Left lung (tissue), 10 donors: ENCODE data around the gene ACTN1. TPM values are rescaled to one million over a fixed set of nuclear protein-coding genes. Genes with fewer than 3 reads are reported as not detected.

ENCODE experiments used
- ATAC-seq: fragments of 200-7000 bp; cut with Tn5 transposase; one replicate; pipeline ENCODE4 v1.9.1; 2020; ENCODE audit warnings: moderate library complexity
- DNase-seq, 4 donors: peaks; one replicate each; pipeline ENCODE4 v3.0.0-alpha.2; 2013 to 2020
- H3K27ac ChIP-seq, 2 donors: fragments of 200-600 bp; sonication (generic) in 1 of 2; one replicate each; pipeline versions ENCODE4 v1.5.0 to v1.8.0; 2020 to 2021
- H3K27me3 ChIP-seq, 2 donors: fragments of 200-600 bp; sonication (generic) in 1 of 2; one replicate each; pipeline versions ENCODE4 v1.5.0 to v1.8.0; 2020 to 2021
- H3K36me3 ChIP-seq, 2 donors: fragments of 200-600 bp; sonication (generic) in 1 of 2; one replicate each; pipeline versions ENCODE4 v1.5.0 to v1.8.0; 2020 to 2021
- H3K4me1 ChIP-seq, 2 donors: fragments of 200-600 bp; one replicate each; pipeline ENCODE4 v1.8.0; 2021
- H3K4me3 ChIP-seq, 2 donors: fragments of 200-600 bp; sonication (generic) in 1 of 2; one replicate each; pipeline versions ENCODE4 v1.5.0 to v1.8.0; 2020 to 2021; ENCODE audit warnings: mild to moderate bottlenecking in 1 of 2
- H3K9me3 ChIP-seq, 2 donors: fragments of 200-600 bp; sonication (generic) in 1 of 2; one replicate each; pipeline versions ENCODE4 v1.5.0 to v1.8.0; 2020 to 2021
- intact Hi-C, 2 donors: fragments of 100-400 bp; cut with DNase I; formaldehyde crosslinking; loops; one replicate each; pipeline versions ENCODE4 v1.11.2 to v1.14.2; 2022
- polyA plus RNA-seq, 6 donors: library from polyadenylated mRNA; unstranded; fragments of 120-200 nt; gene quantifications; one replicate each; pipeline ENCODE4 v1.2.1, GENCODE V29; 2013; ENCODE audit not compliant: insufficient read length in 6 of 6
- total RNA-seq, 2 donors: library from RNA; stranded (reverse); fragmentation: NEBNext Ultra II Directional; extraction: Animal tissue kit (Norgen Biotek cat#: 25700); gene quantifications; one replicate each; pipeline ENCODE4 v1.2.1, GENCODE V29; 2021
- TF ChIP-seq, protein P1 (sequence below), 2 donors: fragments of 200-600 bp; sonication (generic) in 1 of 2; IDR thresholded peaks; one replicate each; pipeline versions ENCODE4 v1.5.0 to v1.8.0; 2021; ENCODE audit warnings: antibody characterized with exemption in 2 of 2
- donor health status: DM: no; HTN: yes; CAD: no.
- donor health status: DM: no; HTN: no; CAD: no.

The ACTN1 gene
- total and polyA plus RNA-seq, 8 donors, result 125 to 225 (median 146) TPM

DNA sequence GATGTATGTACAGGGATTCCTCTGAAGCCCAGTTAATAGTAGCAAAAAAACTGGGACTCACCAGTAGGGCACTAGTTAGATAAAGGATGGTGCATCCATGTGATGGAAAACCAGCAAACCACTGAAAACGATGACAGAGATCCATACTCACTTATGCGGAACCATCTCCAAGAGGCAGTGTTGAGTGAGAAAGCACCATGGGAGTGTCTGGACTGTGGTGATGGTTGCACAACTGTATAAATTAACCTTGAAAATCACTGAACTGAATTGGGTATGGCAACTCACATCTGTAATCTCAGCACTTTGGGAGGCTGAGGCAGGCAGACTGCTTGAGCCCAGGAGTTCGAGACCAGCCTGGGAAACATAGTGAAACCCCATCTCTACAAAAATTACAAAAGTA is 132.6 kb downstream of the ACTN1 start:
- H3K36me3 ChIP-seq, result no peaks in the 10 kb centered on the region
- no peak overlapping the region for H3K4me3 ChIP-seq
- H3K4me1 ChIP-seq, result peaks cover 3 to 10% of the 10 kb centered on the region in 2 donors
- DNase-seq (no peak), ATAC-seq (no peak)
- H3K27me3 ChIP-seq, result no peaks in the 10 kb centered on the region
- no peak overlapping the region for H3K27ac ChIP-seq
- TF ChIP-seq, protein P1, sequence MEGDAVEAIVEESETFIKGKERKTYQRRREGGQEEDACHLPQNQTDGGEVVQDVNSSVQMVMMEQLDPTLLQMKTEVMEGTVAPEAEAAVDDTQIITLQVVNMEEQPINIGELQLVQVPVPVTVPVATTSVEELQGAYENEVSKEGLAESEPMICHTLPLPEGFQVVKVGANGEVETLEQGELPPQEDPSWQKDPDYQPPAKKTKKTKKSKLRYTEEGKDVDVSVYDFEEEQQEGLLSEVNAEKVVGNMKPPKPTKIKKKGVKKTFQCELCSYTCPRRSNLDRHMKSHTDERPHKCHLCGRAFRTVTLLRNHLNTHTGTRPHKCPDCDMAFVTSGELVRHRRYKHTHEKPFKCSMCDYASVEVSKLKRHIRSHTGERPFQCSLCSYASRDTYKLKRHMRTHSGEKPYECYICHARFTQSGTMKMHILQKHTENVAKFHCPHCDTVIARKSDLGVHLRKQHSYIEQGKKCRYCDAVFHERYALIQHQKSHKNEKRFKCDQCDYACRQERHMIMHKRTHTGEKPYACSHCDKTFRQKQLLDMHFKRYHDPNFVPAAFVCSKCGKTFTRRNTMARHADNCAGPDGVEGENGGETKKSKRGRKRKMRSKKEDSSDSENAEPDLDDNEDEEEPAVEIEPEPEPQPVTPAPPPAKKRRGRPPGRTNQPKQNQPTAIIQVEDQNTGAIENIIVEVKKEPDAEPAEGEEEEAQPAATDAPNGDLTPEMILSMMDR (IDR thresholded peaks at IDR 0.05), result no peak
- intact Hi-C loops, result no loop called here
- no peaks in the 10 kb centered on the region for H3K9me3 ChIP-seq

DNA sequence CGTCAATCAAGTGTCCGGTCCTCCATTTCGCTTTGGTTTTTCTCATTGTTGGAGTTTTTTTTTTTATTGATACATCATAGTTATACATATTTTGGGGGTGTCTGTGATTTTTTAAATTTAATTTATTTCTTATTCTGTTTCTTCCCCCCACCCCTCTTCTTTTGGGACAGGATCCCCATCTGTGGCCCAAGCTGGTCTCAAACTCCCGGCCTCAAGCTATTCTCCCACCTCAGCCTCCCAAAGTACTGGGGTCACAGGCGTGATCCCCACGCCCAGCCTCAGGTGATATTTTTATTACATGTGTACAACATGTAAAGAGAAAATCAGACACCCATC is 134.9 kb downstream of the ACTN1 start:
- no peak for DNase-seq
- Histone ChIP-seq H3K36me3 (no peaks in the 10 kb centered on the region), H3K27ac (no peak overlapping the region), H3K4me1 (peaks cover 3 to 10% of the 10 kb centered on the region in 2 donors), H3K9me3 (no peaks in the 10 kb centered on the region), H3K4me3 (no peak overlapping the region), H3K27me3 (no peaks in the 10 kb centered on the region)
- intact Hi-C loops, result no loop called here
- ATAC-seq, result no peak
- TF ChIP-seq, protein P1 (IDR thresholded peaks at IDR 0.05), result no peak

DNA sequence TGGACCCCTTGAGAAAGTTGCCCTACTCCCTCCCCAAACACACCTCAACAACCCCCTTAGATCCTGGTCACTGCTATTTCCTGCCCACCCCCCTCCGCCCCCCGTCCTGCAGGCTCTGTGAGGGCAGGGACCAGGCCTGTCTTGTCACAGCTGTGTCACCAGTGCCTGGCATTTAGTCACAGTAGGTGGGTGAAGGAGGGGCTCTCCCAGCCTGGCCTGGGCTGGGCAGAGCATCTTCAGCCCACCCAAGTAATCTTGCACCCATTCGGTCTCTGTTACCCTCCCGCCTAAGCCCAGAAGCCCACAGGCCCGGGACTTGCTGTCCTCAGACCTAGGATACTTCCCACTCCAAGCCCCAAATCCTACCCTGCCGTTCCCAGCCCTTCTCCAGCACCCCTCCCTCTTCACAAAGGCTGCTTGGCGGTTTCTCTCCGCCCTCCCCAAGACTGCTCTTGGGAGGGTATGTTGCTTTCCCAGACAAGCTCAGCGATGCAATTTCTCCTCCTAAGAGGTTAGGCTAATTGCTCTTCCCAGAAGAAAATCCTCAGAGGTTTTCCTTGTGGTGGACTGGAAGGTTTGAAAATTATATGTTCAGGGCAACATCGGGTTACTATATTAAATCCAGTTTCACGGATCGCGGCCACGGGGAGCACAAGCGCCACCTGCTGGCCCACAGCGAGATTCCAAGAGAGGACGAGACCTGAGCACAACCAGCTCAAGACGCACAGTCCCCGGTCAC is 135.5 kb downstream of the ACTN1 start:
- TF ChIP-seq, protein P1 (IDR thresholded peaks at IDR 0.05), result peak; percentile 89 to 93
- H3K4me1 ChIP-seq, result peaks cover 3 to 10% of the 10 kb centered on the region in 2 donors
- H3K27me3 ChIP-seq, result no peaks in the 10 kb centered on the region
- peak; percentile 78 to 93 (median 84) for DNase-seq
- ATAC-seq, result peak; percentile 94
- no peaks in the 10 kb centered on the region for H3K9me3 ChIP-seq
- H3K4me3 ChIP-seq, result no peak overlapping the region
- H3K27ac ChIP-seq, result peak overlapping the region in 1 of 2 donors; percentile 67
- H3K36me3 ChIP-seq, result no peaks in the 10 kb centered on the region
- intact Hi-C loops, result no loop called here

DNA sequence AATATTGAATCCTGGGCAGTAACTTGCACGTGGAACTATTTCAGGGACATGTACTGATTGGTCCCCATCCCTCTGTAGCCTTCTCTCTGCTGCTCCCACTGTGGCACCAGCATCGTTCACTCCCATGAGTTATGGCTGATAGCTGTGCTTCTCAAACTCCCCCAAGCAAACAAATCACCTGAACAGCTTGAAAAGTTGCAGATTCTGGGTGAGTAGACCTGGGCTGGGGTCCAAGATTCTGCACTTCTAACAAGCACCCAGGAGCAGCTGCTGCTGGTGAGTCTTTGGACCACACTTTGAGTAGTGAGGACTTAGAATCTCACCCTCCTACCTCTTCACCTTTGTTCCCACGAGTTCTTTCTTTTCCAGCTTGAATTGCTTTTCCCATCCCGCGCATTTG is 136.8 kb downstream of the ACTN1 start:
- TF ChIP-seq, protein P1 (IDR thresholded peaks at IDR 0.05), result no peak

DNA sequence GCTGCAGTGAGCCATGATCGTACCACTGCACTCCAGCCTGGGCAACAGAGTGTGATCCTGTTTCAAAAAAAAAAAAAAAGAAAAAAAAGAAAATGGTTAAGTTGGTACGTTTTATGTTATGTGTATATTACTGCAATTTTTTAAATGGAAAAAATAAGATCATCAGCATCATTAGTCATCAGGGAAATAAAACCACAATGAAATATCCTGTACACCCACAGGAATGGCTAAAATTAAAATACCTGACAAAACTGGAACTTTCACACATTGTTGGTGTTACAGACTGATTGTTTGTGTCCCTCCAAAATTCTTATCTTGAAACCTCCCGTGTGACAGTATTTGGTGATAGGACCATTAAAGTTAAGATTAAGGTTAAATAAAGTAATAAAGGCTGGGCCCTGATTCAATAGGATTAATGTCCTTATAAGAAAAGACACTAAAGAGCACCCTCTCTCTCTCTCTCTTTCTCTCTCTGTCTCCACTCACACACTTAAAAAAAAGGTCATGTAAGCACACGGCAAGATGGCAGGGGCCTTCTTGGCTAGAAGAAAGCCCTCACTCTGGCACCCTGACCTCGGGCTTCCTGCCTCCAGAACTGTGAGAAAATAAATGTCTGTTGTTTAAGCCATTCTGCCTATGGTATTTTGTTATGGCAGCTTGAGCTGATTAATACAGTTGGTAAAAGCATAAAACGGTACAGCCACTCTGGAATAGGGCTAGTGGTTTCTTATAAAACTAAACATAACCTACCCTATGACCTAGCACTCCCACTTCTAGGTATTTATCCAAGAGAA is 137.9 kb downstream of the ACTN1 start:
- TF ChIP-seq, protein P1 (IDR thresholded peaks at IDR 0.05), result no peak
- intact Hi-C loops, result no loop called here
- ATAC-seq, result no peak

More for the DNA sequence above, 136.8 kb downstream of the ACTN1 start:
- ATAC-seq, result peak; percentile 10
- Histone ChIP-seq H3K27me3 (no peaks in the 10 kb centered on the region), H3K9me3 (no peaks in the 10 kb centered on the region), H3K36me3 (no peaks in the 10 kb centered on the region), H3K27ac (no peak overlapping the region), H3K4me1 (peaks cover 3 to 10% of the 10 kb centered on the region in 2 donors), H3K4me3 (no peak overlapping the region)
- intact Hi-C loops, result no loop called here
- DNase-seq, result peak in 1 of 4 donors; percentile 36

More for the DNA sequence above, 137.9 kb downstream of the ACTN1 start:
- no peak overlapping the region for H3K27ac ChIP-seq
- H3K4me3 ChIP-seq, result no peak overlapping the region
- no peaks in the 10 kb centered on the region for H3K36me3 ChIP-seq
- H3K9me3 ChIP-seq, result peaks cover 0 to 5% of the 10 kb centered on the region in 2 donors
- DNase-seq, result no peak
- H3K4me1 ChIP-seq, result peaks cover 3 to 10% of the 10 kb centered on the region in 2 donors
- H3K27me3 ChIP-seq, result no peaks in the 10 kb centered on the region
